ENCODE data around the gene MAP4K1. TPM values are rescaled to one million over a fixed set of nuclear protein-coding genes. Genes with fewer than 3 reads are reported as not detected.
A peak's percentile ranks its signal among the peaks of the same experiment; 100 is the strongest.

MAP4K1 gene
- total RNA-seq, 1 experiment from 2014 or later = 0.56 TPM

GRCh38 chr19:38547421-38547820 lies 70.3 kb downstream of the MAP4K1 start:
- intact Hi-C loops (cut with micrococcal nuclease) = no loop called here
- POLR2A ChIA-PET = interaction anchor here (3.8 kb wide), 1 partner anchor 101 kb away, joined by 34 read pairs; the partner anchor contains the start of gene ACTN4
- no TSS peak for BruUV-seq (replicated peaks)
- CTCF ChIA-PET = interaction anchor here (0.7 kb wide), 1 partner anchor 93 kb away, joined by 3 read pairs; no protein-coding TSS in a partner anchor
- H3K36me3 Mint-ChIP-seq (ENCODE audit: insufficient read depth, unreplicated experiment) = peaks cover 8% of the 10 kb centered on the region
- H3K4me1 Mint-ChIP-seq (ENCODE audit: insufficient read depth, unreplicated experiment) = peaks cover 18% of the 10 kb centered on the region
- no peak for DNase-seq (ENCODE audit: unreplicated experiment)
- H3K9me3 Mint-ChIP-seq (ENCODE audit: unreplicated experiment) = no peaks in the 10 kb centered on the region
- H3K27me3 Mint-ChIP-seq (ENCODE audit: insufficient read depth, unreplicated experiment) = no peaks in the 10 kb centered on the region
- no peak overlapping the region for H3K4me3 Mint-ChIP-seq (ENCODE audit: unreplicated experiment)
- no peak overlapping the region for H3K27ac Mint-ChIP-seq (ENCODE audit: low read depth, unreplicated experiment)
- no peak for TF ChIP-seq CTCF (IDR thresholded peaks at IDR 0.05; ENCODE audit: unreplicated experiment)

GRCh38 chr19:38545596-38545995 lies 72.2 kb downstream of the MAP4K1 start:
- Mint-ChIP-seq H3K27me3 (ENCODE audit: insufficient read depth, unreplicated experiment) (no peaks in the 10 kb centered on the region), H3K27ac (ENCODE audit: low read depth, unreplicated experiment) (peak overlapping the region; percentile 42), H3K9me3 (ENCODE audit: unreplicated experiment) (no peaks in the 10 kb centered on the region), H3K36me3 (ENCODE audit: insufficient read depth, unreplicated experiment) (peaks cover 8% of the 10 kb centered on the region), H3K4me3 (ENCODE audit: unreplicated experiment) (no peak overlapping the region), H3K4me1 (ENCODE audit: insufficient read depth, unreplicated experiment) (peaks cover 12% of the 10 kb centered on the region)
- no peak for TF ChIP-seq CTCF (IDR thresholded peaks at IDR 0.05; ENCODE audit: unreplicated experiment)
- POLR2A ChIA-PET = interaction anchor here (1.0 to 3.8 kb wide), 5 partner anchors 9 to 138 kb away, joined by 3 to 53 read pairs (median 16); partner anchors contain the start of genes ACTN4, EIF3K and MAP4K1
- CTCF ChIA-PET = interaction anchor here (0.6 to 2.8 kb wide), 18 partner anchors 14 to 781 kb away, joined by 3 to 37 read pairs (median 4); partner anchors contain the start of genes ACTN4, EIF3K and MAP4K1
- intact Hi-C loops (cut with micrococcal nuclease) = no loop called here
- DNase-seq (ENCODE audit: unreplicated experiment) = no peak
- no TSS peak for BruUV-seq (replicated peaks)

DNA sequence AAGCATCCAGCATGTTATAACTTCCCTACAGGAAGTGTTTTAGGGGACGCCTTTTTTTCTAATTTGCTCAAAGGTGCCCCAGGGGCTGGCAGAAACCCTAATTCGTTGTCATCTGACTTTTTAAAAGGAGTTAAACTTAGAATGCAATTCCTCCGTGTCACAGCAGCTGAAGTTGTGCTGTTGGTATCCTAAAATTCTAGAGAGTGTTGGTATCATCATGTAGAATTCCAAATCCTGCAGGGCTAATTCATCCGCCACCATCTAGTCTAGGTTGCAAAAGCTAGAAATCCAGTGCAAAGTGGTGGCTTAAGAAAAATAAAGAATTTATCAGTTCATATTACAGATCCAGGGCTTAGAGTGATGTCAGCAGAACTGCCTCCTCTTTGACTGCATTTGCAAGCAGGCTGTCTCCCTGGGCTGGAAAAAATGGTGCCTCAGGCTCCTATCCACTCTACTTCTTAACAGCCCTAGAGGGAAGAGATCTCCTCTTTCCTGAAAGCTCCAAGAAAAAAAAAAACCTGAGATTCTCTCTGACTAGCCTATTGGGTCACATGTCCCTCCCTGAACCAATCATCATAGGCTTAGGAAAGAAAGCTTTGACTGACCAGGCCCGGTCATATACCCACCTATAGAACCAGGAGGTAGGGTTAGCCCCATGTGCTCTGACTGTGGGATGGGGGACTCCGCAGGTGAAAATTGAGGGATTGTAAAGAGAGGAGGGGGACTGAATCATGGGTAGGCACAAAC lies 73.0 kb downstream of the MAP4K1 start:
- no peak overlapping the region for H3K27ac Mint-ChIP-seq (ENCODE audit: low read depth, unreplicated experiment)
- ChIA-PET CTCF (interaction anchor here (0.5 to 2.8 kb wide), 31 partner anchors 11 to 782 kb away, joined by 3 to 37 read pairs (median 3); partner anchors contain the start of genes ACTN4, EIF3K, MAP4K1 and SPINT2), POLR2A (interaction anchor here (0.6 to 3.8 kb wide), 14 partner anchors 10 to 890 kb away, joined by 3 to 53 read pairs (median 4); partner anchors contain the start of genes ACTN4, EIF3K, FAM98C and MAP4K1)
- intact Hi-C loops (cut with micrococcal nuclease) = loop anchor here (1.0 to 5.0 kb wide), 3 partner anchors 73 to 294 kb away; partner anchors contain the start of genes EIF3K and MAP4K1
- peak; percentile 66 for TF ChIP-seq CTCF (IDR thresholded peaks at IDR 0.05; ENCODE audit: unreplicated experiment)
- H3K27me3 Mint-ChIP-seq (ENCODE audit: insufficient read depth, unreplicated experiment) = no peaks in the 10 kb centered on the region
- peak; percentile 77 for DNase-seq (ENCODE audit: unreplicated experiment)
- H3K4me3 Mint-ChIP-seq (ENCODE audit: unreplicated experiment) = peak overlapping the region; percentile 56
- no TSS peak for BruUV-seq (replicated peaks)
- H3K9me3 Mint-ChIP-seq (ENCODE audit: unreplicated experiment) = no peaks in the 10 kb centered on the region
- H3K36me3 Mint-ChIP-seq (ENCODE audit: insufficient read depth, unreplicated experiment) = peaks cover 8% of the 10 kb centered on the region
- H3K4me1 Mint-ChIP-seq (ENCODE audit: insufficient read depth, unreplicated experiment) = peaks cover 12% of the 10 kb centered on the region
